Measurements from ENCODE around the gene DBT.
A peak's percentile ranks its signal among the peaks of the same experiment; 100 is the strongest.
"Not testable (repeated sequence)": the region's sequence is repeated elsewhere in the genome, so short reads cannot be mapped to it uniquely, and the experiment has no call there.

The DBT gene

GRCh38 chr1:100206301-100206700 lies 43.3 kb downstream of the DBT start:
- Histone ChIP-seq H3K27me3 (ENCODE audit: control insufficient read depth, insufficient read depth, low read length) (no peaks in the 10 kb centered on the region), H3K4me3 (ENCODE audit: low read depth, low read length) (no peak overlapping the region), H3K9me3 (ENCODE audit: control insufficient read depth, low read length) (no peaks in the 10 kb centered on the region), H3K4me2 (ENCODE audit: low read length) (no peak overlapping the region), H3K4me1 (no peaks in the 10 kb centered on the region), H3K27ac (no peak overlapping the region), H3K36me3 (ENCODE audit: control insufficient read depth, insufficient read depth, low read length) (no peaks in the 10 kb centered on the region), H3K9ac (no peak overlapping the region), H3K79me2 (no peaks in the 10 kb centered on the region), H2AFZ (no peak overlapping the region)
- TF ChIP-seq CTCF (IDR thresholded peaks at IDR 0.05), result no peak

GRCh38 chr1:100205593-100205992 lies 44.0 kb downstream of the DBT start:
- not testable (repeated sequence) for H2AFZ ChIP-seq; H3K27ac ChIP-seq; H3K9me3 ChIP-seq (ENCODE audit: control insufficient read depth, low read length); H3K4me2 ChIP-seq (ENCODE audit: low read length); H3K9ac ChIP-seq; H3K36me3 ChIP-seq (ENCODE audit: control insufficient read depth, insufficient read depth, low read length); H3K4me3 ChIP-seq (ENCODE audit: low read depth, low read length); H3K79me2 ChIP-seq; H3K27me3 ChIP-seq (ENCODE audit: control insufficient read depth, insufficient read depth, low read length); H3K4me1 ChIP-seq

DNA sequence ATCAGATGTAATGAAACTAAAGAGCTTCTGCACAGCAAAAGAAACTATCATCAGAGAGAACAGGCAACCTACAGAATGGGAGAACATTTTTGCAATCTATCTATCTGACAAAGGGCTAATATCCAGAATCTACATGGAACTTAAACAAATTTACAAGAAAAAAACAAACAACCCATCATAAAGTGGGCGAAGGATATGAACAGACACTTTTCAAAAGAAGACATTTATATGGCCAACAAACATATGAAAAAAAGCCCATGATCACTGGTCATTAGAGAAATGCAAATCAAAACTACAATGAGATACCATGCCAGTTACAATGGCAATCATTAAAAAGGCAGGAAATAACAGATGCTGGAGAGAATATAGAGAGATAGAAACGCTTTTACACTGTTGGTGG lies 44.5 kb downstream of the DBT start:
- not testable (repeated sequence) for H3K79me2 ChIP-seq; H2AFZ ChIP-seq; H3K36me3 ChIP-seq (ENCODE audit: control insufficient read depth, insufficient read depth, low read length); H3K9me3 ChIP-seq (ENCODE audit: control insufficient read depth, low read length); H3K4me3 ChIP-seq (ENCODE audit: low read depth, low read length); H3K9ac ChIP-seq; H3K4me1 ChIP-seq; H3K27ac ChIP-seq; H3K4me2 ChIP-seq (ENCODE audit: low read length); H3K27me3 ChIP-seq (ENCODE audit: control insufficient read depth, insufficient read depth, low read length)

- not testable (repeated sequence) for H3K36me3 ChIP-seq (ENCODE audit: control insufficient read depth, insufficient read depth, low read length)
Measured at GRCh38 chr1:100202703-100203102, 46.9 kb downstream of the DBT start.

GRCh38 chr1:100200060-100200459 lies 49.6 kb downstream of the DBT start:
- not testable (repeated sequence) for H3K9ac ChIP-seq; H3K27ac ChIP-seq; H3K27me3 ChIP-seq (ENCODE audit: control insufficient read depth, insufficient read depth, low read length); H2AFZ ChIP-seq; H3K4me3 ChIP-seq (ENCODE audit: low read depth, low read length); H3K79me2 ChIP-seq; H3K4me1 ChIP-seq; H3K4me2 ChIP-seq (ENCODE audit: low read length); H3K36me3 ChIP-seq (ENCODE audit: control insufficient read depth, insufficient read depth, low read length); H3K9me3 ChIP-seq (ENCODE audit: control insufficient read depth, low read length)

More at GRCh38 chr1:100202703-100203102, 46.9 kb downstream of the DBT start:
- not testable (repeated sequence) for H2AFZ ChIP-seq; H3K4me1 ChIP-seq; H3K27ac ChIP-seq; H3K79me2 ChIP-seq; H3K27me3 ChIP-seq (ENCODE audit: control insufficient read depth, insufficient read depth, low read length); H3K4me2 ChIP-seq (ENCODE audit: low read length); H3K9ac ChIP-seq; H3K4me3 ChIP-seq (ENCODE audit: low read depth, low read length); H3K9me3 ChIP-seq (ENCODE audit: control insufficient read depth, low read length)

- no peaks in the 10 kb centered on the region for H3K27me3 ChIP-seq (ENCODE audit: control insufficient read depth, insufficient read depth, low read length)
- H3K9ac ChIP-seq, result no peak overlapping the region
- H3K4me1 ChIP-seq, result no peaks in the 10 kb centered on the region
- H3K4me3 ChIP-seq (ENCODE audit: low read depth, low read length), result no peak overlapping the region
- no peak for TF ChIP-seq CTCF (IDR thresholded peaks at IDR 0.05)
- no peak overlapping the region for H2AFZ ChIP-seq
- H3K79me2 ChIP-seq, result no peaks in the 10 kb centered on the region
- H3K36me3 ChIP-seq (ENCODE audit: control insufficient read depth, insufficient read depth, low read length), result no peaks in the 10 kb centered on the region
- H3K4me2 ChIP-seq (ENCODE audit: low read length), result no peak overlapping the region
- H3K27ac ChIP-seq, result no peak overlapping the region
- H3K9me3 ChIP-seq (ENCODE audit: control insufficient read depth, low read length), result no peaks in the 10 kb centered on the region
Measured at GRCh38 chr1:100198596-100198995, 51.0 kb downstream of the DBT start.

DNA sequence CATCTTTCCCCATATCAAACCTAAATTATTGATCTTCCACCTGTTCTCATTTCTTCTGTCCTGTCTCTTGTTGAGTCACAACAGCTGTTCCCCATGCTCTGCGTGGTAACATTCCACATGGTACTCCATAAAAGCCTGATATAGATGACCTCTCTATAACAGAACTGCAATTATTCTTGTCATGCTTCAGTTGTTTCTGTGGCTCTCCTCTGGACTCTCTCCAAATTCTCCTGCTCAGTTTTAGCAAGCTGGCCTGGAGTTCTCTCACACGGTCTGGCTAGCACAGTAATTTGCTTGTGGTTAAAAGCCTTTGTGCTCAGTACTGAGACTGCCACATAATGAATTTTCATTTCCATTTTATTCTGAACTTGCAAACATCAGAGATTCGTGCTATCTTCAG lies 61.0 kb downstream of the DBT start:
- H3K9ac ChIP-seq, result no peak overlapping the region
- peak overlapping the region; percentile 22 for H3K4me2 ChIP-seq (ENCODE audit: low read length)
- H3K9me3 ChIP-seq (ENCODE audit: control insufficient read depth, low read length), result no peaks in the 10 kb centered on the region
- H3K27me3 ChIP-seq (ENCODE audit: control insufficient read depth, insufficient read depth, low read length), result no peaks in the 10 kb centered on the region
- H3K36me3 ChIP-seq (ENCODE audit: control insufficient read depth, insufficient read depth, low read length), result no peaks in the 10 kb centered on the region
- no peak overlapping the region for H3K27ac ChIP-seq
- H2AFZ ChIP-seq, result no peak overlapping the region
- TF ChIP-seq CTCF (IDR thresholded peaks at IDR 0.05), result no peak
- no peaks in the 10 kb centered on the region for H3K79me2 ChIP-seq
- H3K4me3 ChIP-seq (ENCODE audit: low read depth, low read length), result no peak overlapping the region
- no peaks in the 10 kb centered on the region for H3K4me1 ChIP-seq

Data from parathyroid adenoma (tissue), 2 donors.